ENCODE results near the gene BSN. TPM values are rescaled to one million over a fixed set of nuclear protein-coding genes. Genes with fewer than 3 reads are reported as not detected.

BSN gene
- total RNA-seq, 1 donor from 2014 or later: 46.9 TPM

- no peaks in the 10 kb centered on the region for H3K9me3 Mint-ChIP-seq (ENCODE audit: unreplicated experiment)
- DNase-seq: no peak
- H3K27me3 Mint-ChIP-seq (ENCODE audit: unreplicated experiment): no peaks in the 10 kb centered on the region
- H3K27ac Mint-ChIP-seq (ENCODE audit: unreplicated experiment): no peak overlapping the region
- TF ChIP-seq CTCF (IDR thresholded peaks at IDR 0.05; ENCODE audit: partially characterized antibody, unreplicated experiment): no peak
- peaks cover 5% of the 10 kb centered on the region for H3K36me3 Mint-ChIP-seq (ENCODE audit: unreplicated experiment)
- no peak overlapping the region for H3K4me3 Mint-ChIP-seq (ENCODE audit: unreplicated experiment)
- no peaks in the 10 kb centered on the region for H3K4me1 Mint-ChIP-seq (ENCODE audit: low read depth, unreplicated experiment)
Measured at GRCh38 chr3:49593041-49593440, 38.8 kb downstream of the BSN start.

- Mint-ChIP-seq H3K4me1 (ENCODE audit: low read depth, unreplicated experiment) (peaks cover 12% of the 10 kb centered on the region), H3K9me3 (ENCODE audit: unreplicated experiment) (peaks cover 2% of the 10 kb centered on the region), H3K27ac (ENCODE audit: unreplicated experiment) (no peak overlapping the region), H3K27me3 (ENCODE audit: unreplicated experiment) (peaks cover 2% of the 10 kb centered on the region), H3K4me3 (ENCODE audit: unreplicated experiment) (no peak overlapping the region), H3K36me3 (ENCODE audit: unreplicated experiment) (peaks cover 5% of the 10 kb centered on the region)
- TF ChIP-seq CTCF (IDR thresholded peaks at IDR 0.05; ENCODE audit: partially characterized antibody, unreplicated experiment): no peak
- DNase-seq: no peak
Measured at GRCh38 chr3:49600781-49601180, 46.5 kb downstream of the BSN start.

GRCh38 chr3:49601358-49602048 is 47.2 kb downstream of the BSN start:
- DNase-seq: no peak
- peaks cover 12% of the 10 kb centered on the region for H3K4me1 Mint-ChIP-seq (ENCODE audit: low read depth, unreplicated experiment)
- H3K27me3 Mint-ChIP-seq (ENCODE audit: unreplicated experiment): peaks cover 2% of the 10 kb centered on the region
- H3K4me3 Mint-ChIP-seq (ENCODE audit: unreplicated experiment): no peak overlapping the region
- H3K27ac Mint-ChIP-seq (ENCODE audit: unreplicated experiment): no peak overlapping the region
- peaks cover 5% of the 10 kb centered on the region for H3K36me3 Mint-ChIP-seq (ENCODE audit: unreplicated experiment)
- peaks cover 2% of the 10 kb centered on the region for H3K9me3 Mint-ChIP-seq (ENCODE audit: unreplicated experiment)
- no peak for TF ChIP-seq CTCF (IDR thresholded peaks at IDR 0.05; ENCODE audit: partially characterized antibody, unreplicated experiment)

- H3K36me3 Mint-ChIP-seq (ENCODE audit: unreplicated experiment): peaks cover 5% of the 10 kb centered on the region
- no peak for TF ChIP-seq CTCF (IDR thresholded peaks at IDR 0.05; ENCODE audit: partially characterized antibody, unreplicated experiment)
- peaks cover 2% of the 10 kb centered on the region for H3K27me3 Mint-ChIP-seq (ENCODE audit: unreplicated experiment)
- H3K4me1 Mint-ChIP-seq (ENCODE audit: low read depth, unreplicated experiment): peaks cover 12% of the 10 kb centered on the region
- peaks cover 2% of the 10 kb centered on the region for H3K9me3 Mint-ChIP-seq (ENCODE audit: unreplicated experiment)
- H3K4me3 Mint-ChIP-seq (ENCODE audit: unreplicated experiment): no peak overlapping the region
- DNase-seq: no peak
- H3K27ac Mint-ChIP-seq (ENCODE audit: unreplicated experiment): no peak overlapping the region
Measured at GRCh38 chr3:49602049-49602554, 47.8 kb downstream of the BSN start.

GRCh38 chr3:49602877-49603411 is 48.7 kb downstream of the BSN start:
- H3K36me3 Mint-ChIP-seq (ENCODE audit: unreplicated experiment): peaks cover 5% of the 10 kb centered on the region
- H3K27ac Mint-ChIP-seq (ENCODE audit: unreplicated experiment): peak overlapping the region; percentile 22
- TF ChIP-seq CTCF (IDR thresholded peaks at IDR 0.05; ENCODE audit: partially characterized antibody, unreplicated experiment): no peak
- H3K9me3 Mint-ChIP-seq (ENCODE audit: unreplicated experiment): peaks cover 2% of the 10 kb centered on the region
- no peak for DNase-seq
- no peak overlapping the region for H3K4me3 Mint-ChIP-seq (ENCODE audit: unreplicated experiment)
- peaks cover 2% of the 10 kb centered on the region for H3K27me3 Mint-ChIP-seq (ENCODE audit: unreplicated experiment)
- peaks cover 12% of the 10 kb centered on the region for H3K4me1 Mint-ChIP-seq (ENCODE audit: low read depth, unreplicated experiment)

Data from glutamatergic neuron (in vitro differentiated cells).